HUES48 (cell line): ENCODE results near the gene CLCC1.
"Not testable (repeated sequence)": the region's sequence is repeated elsewhere in the genome, so short reads cannot be mapped to it uniquely, and the experiment has no call there.

Source experiments
- H3K27ac ChIP-seq: one replicate; pipeline ENCODE4 v1.7.0; 2013; ENCODE audit warnings: low read depth, low read length, inconsistent platforms
- H3K27me3 ChIP-seq: 2 replicates; pipeline ENCODE4 v1.6.1; 2013; ENCODE audit warnings: mild to moderate bottlenecking, low read length; ENCODE audit not compliant: control insufficient read depth, insufficient read depth
- H3K36me3 ChIP-seq: 2 replicates; pipeline ENCODE4 v1.6.1; 2013; ENCODE audit warnings: low read length; ENCODE audit not compliant: control insufficient read depth, insufficient read depth
- H3K4me1 ChIP-seq: 2 replicates; pipeline ENCODE4 v1.6.1; 2013; ENCODE audit warnings: mild to moderate bottlenecking, low read length; ENCODE audit not compliant: control insufficient read depth, insufficient read depth
- H3K4me3 ChIP-seq: 2 replicates; pipeline ENCODE4 v1.5.1; 2013; ENCODE audit warnings: mild to moderate bottlenecking, low read depth, low read length
- H3K9ac ChIP-seq: 2 replicates; pipeline ENCODE4 v1.6.1; 2013; ENCODE audit warnings: mild to moderate bottlenecking, low read depth, low read length, moderate library complexity
- H3K9me3 ChIP-seq: 2 replicates; pipeline ENCODE4 v1.6.1; 2013; ENCODE audit warnings: low read length; ENCODE audit not compliant: control insufficient read depth, insufficient read depth

Gene CLCC1

GRCh38 chr1:108957888-108958287, 5.4 kb downstream of the CLCC1 start:
- Histone ChIP-seq H3K9me3 (no peaks in the 10 kb centered on the region), H3K27ac (no peak overlapping the region), H3K27me3 (no peaks in the 10 kb centered on the region), H3K9ac (no peak overlapping the region), H3K4me3 (no peak overlapping the region), H3K4me1 (peaks cover 11% of the 10 kb centered on the region), H3K36me3 (peaks cover 9% of the 10 kb centered on the region; the same call in 1 of the 2 replicates)

GRCh38 chr1:108955881-108956280, 7.4 kb downstream of the CLCC1 start:
- Histone ChIP-seq H3K9me3 (no peaks in the 10 kb centered on the region), H3K27ac (no peak overlapping the region), H3K9ac (no peak overlapping the region), H3K4me3 (no peak overlapping the region), H3K27me3 (no peaks in the 10 kb centered on the region), H3K36me3 (peaks cover 9% of the 10 kb centered on the region; the same call in 1 of the 2 replicates), H3K4me1 (peaks cover 4% of the 10 kb centered on the region; the same call in 1 of the 2 replicates)

GRCh38 chr1:108955111-108955510, 8.2 kb downstream of the CLCC1 start:
- Histone ChIP-seq H3K9ac (no peak overlapping the region), H3K27me3 (no peaks in the 10 kb centered on the region), H3K4me3 (no peak overlapping the region), H3K9me3 (no peaks in the 10 kb centered on the region), H3K36me3 (peaks cover 7% of the 10 kb centered on the region; the same call in 1 of the 2 replicates), H3K27ac (no peak overlapping the region), H3K4me1 (peaks cover 4% of the 10 kb centered on the region; the same call in 1 of the 2 replicates)

GRCh38 chr1:108953452-108953851, 9.8 kb downstream of the CLCC1 start:
- peaks cover 7% of the 10 kb centered on the region; the same call in 1 of the 2 replicates for H3K36me3 ChIP-seq
- no peaks in the 10 kb centered on the region for H3K27me3 ChIP-seq
- no peak overlapping the region for H3K4me3 ChIP-seq
- peaks cover 15% of the 10 kb centered on the region for H3K4me1 ChIP-seq
- H3K9ac ChIP-seq = no peak overlapping the region
- no peaks in the 10 kb centered on the region for H3K9me3 ChIP-seq
- no peak overlapping the region for H3K27ac ChIP-seq

GRCh38 chr1:108951242-108951641, 12.0 kb downstream of the CLCC1 start:
- no peak overlapping the region for H3K4me3 ChIP-seq
- peaks cover 26% of the 10 kb centered on the region for H3K4me1 ChIP-seq
- H3K36me3 ChIP-seq = peaks cover 7% of the 10 kb centered on the region; the same call in 1 of the 2 replicates
- H3K9me3 ChIP-seq = no peaks in the 10 kb centered on the region
- H3K27ac ChIP-seq = no peak overlapping the region
- no peaks in the 10 kb centered on the region for H3K27me3 ChIP-seq
- no peak overlapping the region for H3K9ac ChIP-seq

GRCh38 chr1:108949044-108949443, 14.2 kb downstream of the CLCC1 start:
- Histone ChIP-seq H3K4me3 (0 out of 2 replicates have a peak overlapping the region, but pooled peaks have one; percentile 43), H3K27me3 (no peaks in the 10 kb centered on the region), H3K36me3 (peaks cover 18% of the 10 kb centered on the region), H3K9me3 (no peaks in the 10 kb centered on the region), H3K9ac (peak overlapping the region; percentile 62; the same call in 1 of the 2 replicates), H3K4me1 (peaks cover 26% of the 10 kb centered on the region), H3K27ac (no peak overlapping the region)

- Histone ChIP-seq H3K36me3 (peaks cover 29% of the 10 kb centered on the region), H3K9ac (peak overlapping the region; percentile 62), H3K4me1 (peaks cover 26% of the 10 kb centered on the region), H3K9me3 (no peaks in the 10 kb centered on the region), H3K27me3 (no peaks in the 10 kb centered on the region), H3K27ac (peak overlapping the region; percentile 87), H3K4me3 (peak overlapping the region; percentile 43)
Measured at GRCh38 chr1:108947871-108948525, 15.3 kb downstream of the CLCC1 start.

GRCh38 chr1:108936170-108936569, 27.1 kb downstream of the CLCC1 start:
- H3K9ac ChIP-seq = no peak overlapping the region
- H3K4me1 ChIP-seq = no peaks in the 10 kb centered on the region
- H3K27me3 ChIP-seq = no peaks in the 10 kb centered on the region
- no peak overlapping the region for H3K27ac ChIP-seq
- peaks cover 90% of the 10 kb centered on the region for H3K36me3 ChIP-seq
- H3K4me3 ChIP-seq = no peak overlapping the region
- no peaks in the 10 kb centered on the region for H3K9me3 ChIP-seq

GRCh38 chr1:108933944-108934343, 29.3 kb downstream of the CLCC1 start:
- Histone ChIP-seq H3K9ac (no peak overlapping the region), H3K4me1 (no peaks in the 10 kb centered on the region), H3K27me3 (no peaks in the 10 kb centered on the region), H3K4me3 (no peak overlapping the region), H3K36me3 (peaks cover 92% of the 10 kb centered on the region), H3K27ac (no peak overlapping the region), H3K9me3 (no peaks in the 10 kb centered on the region)

GRCh38 chr1:108927565-108927964, 35.7 kb downstream of the CLCC1 start:
- not testable (repeated sequence) for H3K27me3 ChIP-seq, H3K27ac ChIP-seq, H3K9ac ChIP-seq, H3K4me1 ChIP-seq, H3K9me3 ChIP-seq, H3K4me3 ChIP-seq
- peaks cover 92% of the 10 kb centered on the region for H3K36me3 ChIP-seq

GRCh38 chr1:108925920-108926319, 37.4 kb downstream of the CLCC1 start:
- no peaks in the 10 kb centered on the region for H3K9me3 ChIP-seq
- H3K36me3 ChIP-seq = peaks cover 84% of the 10 kb centered on the region
- no peaks in the 10 kb centered on the region for H3K27me3 ChIP-seq
- H3K4me3 ChIP-seq = no peak overlapping the region
- H3K9ac ChIP-seq = no peak overlapping the region
- no peaks in the 10 kb centered on the region for H3K4me1 ChIP-seq
- no peak overlapping the region for H3K27ac ChIP-seq
